SK-N-SH treated with all-trans-retinoic acid at 6 μM for 48 hours (cell line): Measurements from ENCODE around the gene ZKSCAN5.
A peak's percentile ranks its signal among the peaks of the same experiment; 100 is the strongest.
"Not testable (repeated sequence)": the region's sequence is repeated elsewhere in the genome, so short reads cannot be mapped to it uniquely, and the experiment has no call there.

Experiments used
- ATAC-seq: fragments of 200-7000 bp; cut with Tn5 transposase; 3 replicates; pipeline ENCODE4 v1.9.1; 2020; ENCODE audit warnings: mild to moderate bottlenecking, moderate library complexity
- BACH2 ChIP-seq: fragments of 250-450 bp; sonication (Bioruptor Pico); IDR thresholded peaks from 2 replicates; pipeline ENCODE4 v1.9.0; 2021; ENCODE audit warnings: mild to moderate bottlenecking, borderline replicate concordance
- CREB5 ChIP-seq: fragments of 250-450 bp; sonication (Bioruptor Pico); IDR thresholded peaks from 2 replicates; pipeline ENCODE4 v1.5.1; 2020; ENCODE audit warnings: low read depth, mild to moderate bottlenecking, moderate library complexity
- CSDC2 ChIP-seq: fragments of 250-450 bp; sonication (Bioruptor Pico); IDR thresholded peaks from 2 replicates; pipeline ENCODE4 v1.5.0; 2020; ENCODE audit warnings: mild to moderate bottlenecking, moderate library complexity
- ESRRG ChIP-seq: fragments of 250-450 bp; sonication (Bioruptor Pico); IDR thresholded peaks from 2 replicates; pipeline ENCODE4 v1.6.1; 2021; ENCODE audit warnings: mild to moderate bottlenecking
- GLIS3 ChIP-seq: fragments of 250-450 bp; sonication (Bioruptor Pico); IDR thresholded peaks from 2 replicates; pipeline ENCODE4 v1.5.0; 2020; ENCODE audit warnings: mild to moderate bottlenecking, moderate library complexity
- OSR1 ChIP-seq: fragments of 250-450 bp; sonication (Bioruptor Pico); IDR thresholded peaks from 2 replicates; pipeline ENCODE4 v1.8.0; 2022; ENCODE audit warnings: moderate library complexity, mild to moderate bottlenecking, inconsistent platforms
- PATZ1 ChIP-seq: fragments of 250-450 bp; sonication (Bioruptor Pico); IDR thresholded peaks from 2 replicates; pipeline ENCODE4 v1.8.0; 2020; ENCODE audit warnings: mild to moderate bottlenecking, moderate library complexity, borderline replicate concordance
- POU6F1 ChIP-seq: fragments of 250-450 bp; sonication (Bioruptor Pico); IDR thresholded peaks from 2 replicates; pipeline ENCODE4 v1.8.0; 2021; ENCODE audit warnings: low read depth, mild to moderate bottlenecking, moderate library complexity, borderline replicate concordance
- PPARA ChIP-seq: fragments of 250-450 bp; sonication (Bioruptor Pico); IDR thresholded peaks from 2 replicates; pipeline ENCODE4 v1.5.0; 2020; ENCODE audit warnings: mild to moderate bottlenecking, borderline replicate concordance
- RARB ChIP-seq: fragments of 250-450 bp; sonication (Bioruptor Pico); IDR thresholded peaks from 2 replicates; pipeline ENCODE4 v1.8.0; 2021; ENCODE audit warnings: mild to moderate bottlenecking, moderate library complexity
- SNAI2 ChIP-seq: fragments of 250-450 bp; sonication (Bioruptor Pico); IDR thresholded peaks from 2 replicates; pipeline ENCODE4 v1.5.0; 2020; ENCODE audit warnings: mild to moderate bottlenecking, moderate library complexity
- TCF4 ChIP-seq: fragments of 250-450 bp; sonication (Bioruptor Pico); IDR thresholded peaks from 2 replicates; pipeline ENCODE4 v1.8.0; 2021; ENCODE audit warnings: mild to moderate bottlenecking, moderate library complexity, borderline replicate concordance
- TOX ChIP-seq: fragments of 250-450 bp; sonication (Bioruptor Pico); IDR thresholded peaks from 2 replicates; pipeline ENCODE4 v1.8.0; 2021; ENCODE audit warnings: mild to moderate bottlenecking, moderate library complexity, borderline replicate concordance
- ZFP3 ChIP-seq: fragments of 250-450 bp; sonication (Bioruptor Pico); IDR thresholded peaks from 2 replicates; pipeline ENCODE4 v1.5.0; 2020; ENCODE audit warnings: mild to moderate bottlenecking, moderate library complexity
- ZNF565 ChIP-seq: fragments of 450-650 bp; formaldehyde crosslinking; conservative IDR thresholded peaks from 2 replicates; pipeline ENCODE4 v1.5.0; 2020; ENCODE audit warnings: low read depth, mild to moderate bottlenecking, moderate library complexity
- ZNF70 ChIP-seq: fragments of 450-650 bp; formaldehyde crosslinking; IDR thresholded peaks from 2 replicates; pipeline ENCODE4 v1.5.0; 2020; ENCODE audit warnings: mild to moderate bottlenecking, moderate library complexity
- TF ChIP-seq, protein P1 (sequence below): fragments of 250-450 bp; sonication (Bioruptor Pico); IDR thresholded peaks from 2 replicates; pipeline ENCODE4 v1.5.0; 2020; ENCODE audit warnings: mild to moderate bottlenecking, moderate library complexity
- TF ChIP-seq, protein P2 (sequence below): fragments of 250-450 bp; sonication (Bioruptor Pico); IDR thresholded peaks from 2 replicates; pipeline ENCODE4 v1.5.1; 2021; ENCODE audit warnings: mild to moderate bottlenecking, moderate library complexity

Gene ZKSCAN5

GRCh38 chr7:99543081-99543671 lies 38.7 kb downstream of the ZKSCAN5 start:
- no peak for ATAC-seq
- no peak for TF ChIP-seq PATZ1 (CRISPR knock-in tag)
- no peak for TF ChIP-seq GLIS3

GRCh38 chr7:99543916-99544315 lies 39.5 kb downstream of the ZKSCAN5 start:
- no peak for ATAC-seq
- TF ChIP-seq CSDC2 (CRISPR knock-in tag) (no peak), POU6F1 (no peak), PPARA (CRISPR knock-in tag) (no peak), BACH2 (CRISPR knock-in tag) (no peak), ZFP3 (CRISPR knock-in tag) (no peak), TOX (no peak), TCF4 (CRISPR knock-in tag) (no peak), ESRRG (no peak), ZNF565 (CRISPR knock-in tag) (no peak), RARB (CRISPR knock-in tag) (no peak), ZNF70 (no peak)
- TF ChIP-seq, protein P1, sequence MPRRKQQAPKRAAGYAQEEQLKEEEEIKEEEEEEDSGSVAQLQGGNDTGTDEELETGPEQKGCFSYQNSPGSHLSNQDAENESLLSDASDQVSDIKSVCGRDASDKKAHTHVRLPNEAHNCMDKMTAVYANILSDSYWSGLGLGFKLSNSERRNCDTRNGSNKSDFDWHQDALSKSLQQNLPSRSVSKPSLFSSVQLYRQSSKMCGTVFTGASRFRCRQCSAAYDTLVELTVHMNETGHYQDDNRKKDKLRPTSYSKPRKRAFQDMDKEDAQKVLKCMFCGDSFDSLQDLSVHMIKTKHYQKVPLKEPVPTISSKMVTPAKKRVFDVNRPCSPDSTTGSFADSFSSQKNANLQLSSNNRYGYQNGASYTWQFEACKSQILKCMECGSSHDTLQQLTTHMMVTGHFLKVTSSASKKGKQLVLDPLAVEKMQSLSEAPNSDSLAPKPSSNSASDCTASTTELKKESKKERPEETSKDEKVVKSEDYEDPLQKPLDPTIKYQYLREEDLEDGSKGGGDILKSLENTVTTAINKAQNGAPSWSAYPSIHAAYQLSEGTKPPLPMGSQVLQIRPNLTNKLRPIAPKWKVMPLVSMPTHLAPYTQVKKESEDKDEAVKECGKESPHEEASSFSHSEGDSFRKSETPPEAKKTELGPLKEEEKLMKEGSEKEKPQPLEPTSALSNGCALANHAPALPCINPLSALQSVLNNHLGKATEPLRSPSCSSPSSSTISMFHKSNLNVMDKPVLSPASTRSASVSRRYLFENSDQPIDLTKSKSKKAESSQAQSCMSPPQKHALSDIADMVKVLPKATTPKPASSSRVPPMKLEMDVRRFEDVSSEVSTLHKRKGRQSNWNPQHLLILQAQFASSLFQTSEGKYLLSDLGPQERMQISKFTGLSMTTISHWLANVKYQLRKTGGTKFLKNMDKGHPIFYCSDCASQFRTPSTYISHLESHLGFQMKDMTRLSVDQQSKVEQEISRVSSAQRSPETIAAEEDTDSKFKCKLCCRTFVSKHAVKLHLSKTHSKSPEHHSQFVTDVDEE, result no peak
- TF ChIP-seq, protein P2, sequence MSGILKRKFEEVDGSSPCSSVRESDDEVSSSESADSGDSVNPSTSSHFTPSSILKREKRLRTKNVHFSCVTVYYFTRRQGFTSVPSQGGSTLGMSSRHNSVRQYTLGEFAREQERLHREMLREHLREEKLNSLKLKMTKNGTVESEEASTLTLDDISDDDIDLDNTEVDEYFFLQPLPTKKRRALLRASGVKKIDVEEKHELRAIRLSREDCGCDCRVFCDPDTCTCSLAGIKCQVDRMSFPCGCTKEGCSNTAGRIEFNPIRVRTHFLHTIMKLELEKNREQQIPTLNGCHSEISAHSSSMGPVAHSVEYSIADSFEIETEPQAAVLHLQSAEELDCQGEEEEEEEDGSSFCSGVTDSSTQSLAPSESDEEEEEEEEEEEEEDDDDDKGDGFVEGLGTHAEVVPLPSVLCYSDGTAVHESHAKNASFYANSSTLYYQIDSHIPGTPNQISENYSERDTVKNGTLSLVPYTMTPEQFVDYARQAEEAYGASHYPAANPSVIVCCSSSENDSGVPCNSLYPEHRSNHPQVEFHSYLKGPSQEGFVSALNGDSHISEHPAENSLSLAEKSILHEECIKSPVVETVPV (CRISPR knock-in tag), result no peak

DNA sequence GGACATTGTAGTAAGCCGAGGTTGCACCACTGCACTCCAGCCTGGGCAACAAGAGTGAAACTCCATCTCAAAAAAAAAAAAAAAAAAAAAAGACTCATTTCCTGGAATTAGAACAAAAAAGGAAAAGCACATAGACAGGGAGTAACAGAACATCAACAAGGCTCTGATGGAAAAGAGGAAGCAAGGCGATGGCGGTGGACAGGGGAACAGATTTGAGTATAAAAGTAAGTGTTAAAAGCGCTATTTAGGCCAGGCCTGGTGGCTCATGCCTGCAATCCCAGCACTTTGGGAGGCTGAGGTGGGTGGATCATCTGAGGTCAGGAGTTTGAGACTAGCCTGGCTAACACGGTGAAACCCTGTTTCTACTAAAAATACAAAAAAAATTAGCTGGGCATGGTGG lies 40.8 kb downstream of the ZKSCAN5 start:
- ATAC-seq, result not testable (repeated sequence)

DNA sequence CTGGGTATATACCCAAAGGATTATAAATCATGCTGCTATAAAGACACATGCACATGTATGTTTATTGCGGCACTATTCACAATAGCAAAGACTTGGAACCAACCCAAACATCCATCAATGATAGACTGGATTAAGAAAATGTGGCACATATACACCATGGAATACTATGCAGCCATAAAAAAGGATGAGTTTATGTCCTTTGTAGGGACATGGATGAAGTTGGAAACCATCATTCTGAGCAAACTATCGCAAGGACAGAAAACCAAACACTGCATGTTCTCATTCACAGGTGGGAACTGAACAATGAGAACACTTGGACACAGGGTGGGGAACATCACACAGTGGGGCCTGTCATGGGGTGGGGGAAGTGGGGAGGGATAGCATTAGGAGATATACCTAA lies 45.1 kb downstream of the ZKSCAN5 start:
- not testable (repeated sequence) for ATAC-seq

- peak; percentile 69 for ATAC-seq
- TF ChIP-seq CREB5 (CRISPR knock-in tag) (no peak), SNAI2 (CRISPR knock-in tag) (no peak), ZFP3 (CRISPR knock-in tag) (no peak), PATZ1 (CRISPR knock-in tag) (peak; percentile 51; the same call in 1 of the 2 replicates), OSR1 (CRISPR knock-in tag) (no peak)
- TF ChIP-seq, all 23 proteins: peak for 1
Measured at GRCh38 chr7:99551334-99551733, 46.9 kb downstream of the ZKSCAN5 start.
